Measurements from ENCODE around the gene OSBPL3.

- TF ChIP-seq CTCF (IDR thresholded peaks at IDR 0.05) (no peak), POLR2A (IDR thresholded peaks at IDR 0.05) (no peak)
These were observed 122.4 kb downstream of the OSBPL3 start for GRCh38 chr7:24857623-24858022.

All from uterus (tissue), 2 donors.